ENCODE measurements around the gene GTF2F2. TPM values are rescaled to one million over a fixed set of nuclear protein-coding genes. Genes with fewer than 3 reads are reported as not detected.
A peak's percentile ranks its signal among the peaks of the same experiment; 100 is the strongest.

The GTF2F2 gene, protein sequence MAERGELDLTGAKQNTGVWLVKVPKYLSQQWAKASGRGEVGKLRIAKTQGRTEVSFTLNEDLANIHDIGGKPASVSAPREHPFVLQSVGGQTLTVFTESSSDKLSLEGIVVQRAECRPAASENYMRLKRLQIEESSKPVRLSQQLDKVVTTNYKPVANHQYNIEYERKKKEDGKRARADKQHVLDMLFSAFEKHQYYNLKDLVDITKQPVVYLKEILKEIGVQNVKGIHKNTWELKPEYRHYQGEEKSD
- total RNA-seq (2021) = 27.5 to 33.8 TPM (median 29.7 TPM) in 3 replicates
- percentile 77 among the genes with signal in this experiment for Bru-seq, nascent RNA
- long read RNA-seq, experiment 1, transcript GTF2F2-201 (8 exons, 2,239 nt) = major isoform, 134 of 142 reads
- long read RNA-seq, experiment 1, partial matches to known transcripts = 3 of 142 reads
- long read RNA-seq, experiment 1, other reads (novel, unspliced or antisense) = 5 of 142 reads
- long read RNA-seq, experiment 2, transcript GTF2F2-201 (8 exons, 2,239 nt) = major isoform, 29 of 91 reads
- long read RNA-seq, experiment 2, partial matches to known transcripts = 18 of 91 reads
- long read RNA-seq, experiment 2, other reads (novel, unspliced or antisense) = 44 of 91 reads
- long read RNA-seq, experiment 3, transcript GTF2F2-201 (8 exons, 2,239 nt) = major isoform, 88 of 94 reads
- long read RNA-seq, experiment 3, partial matches to known transcripts = 0 of 94 reads
- long read RNA-seq, experiment 3, other reads (novel, unspliced or antisense) = 6 of 94 reads

DNA sequence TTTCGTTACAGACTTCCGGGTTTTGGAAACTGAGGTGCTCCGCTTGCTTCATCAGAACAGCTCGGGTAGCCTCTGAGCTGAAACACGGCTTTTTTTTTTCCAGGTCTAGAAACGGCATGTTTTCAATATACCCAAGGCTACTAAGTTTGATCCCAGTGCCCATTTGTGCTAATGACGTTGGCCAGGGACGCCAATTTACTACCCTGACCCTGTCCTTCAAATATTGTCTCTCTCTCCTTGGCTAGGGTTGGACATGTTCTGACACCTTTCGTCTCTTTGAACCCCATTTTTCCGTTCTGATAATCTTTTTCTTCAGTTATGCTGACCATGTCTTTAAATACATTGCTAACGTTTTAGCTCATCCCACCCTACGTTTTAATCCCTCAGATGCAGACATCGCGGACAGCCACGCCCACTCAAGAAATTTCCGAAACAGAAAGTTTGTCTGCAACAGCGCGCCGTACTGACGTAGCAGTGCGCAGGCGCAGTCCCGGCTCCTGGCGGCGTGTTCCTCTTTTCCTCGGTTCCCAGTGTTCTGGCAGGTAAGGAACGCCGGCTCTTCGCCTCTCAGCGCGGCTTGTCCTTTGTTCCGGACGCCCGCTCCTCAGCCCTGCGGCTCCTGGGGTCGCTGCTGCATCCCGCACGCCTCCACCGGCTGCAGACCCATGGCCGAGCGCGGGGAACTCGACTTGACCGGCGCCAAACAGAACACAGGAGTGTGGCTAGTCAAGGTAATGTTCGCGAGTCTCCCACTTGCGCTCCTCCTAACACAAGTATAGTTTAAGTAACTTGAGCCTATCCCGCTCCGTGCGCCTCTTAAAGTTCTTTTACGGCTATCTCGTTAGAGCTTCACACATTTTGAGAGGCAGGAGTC lies at the start of gene GTF2F2:
GTF2F2 (plus strand) TSS at position 520 of the 874 bp plus-strand sequence; CDS start at position 666, 146 bp downstream.
- Mint-ChIP-seq H3K36me3 (no peaks in the 10 kb centered on the region), H3K4me3 (no peak within 1 kb of the TSS), H3K9me3 (no peaks in the 10 kb centered on the region), H3K4me1 (no peaks in the 10 kb centered on the region), H3K27me3 (ENCODE audit: low read depth) (no peaks in the 10 kb centered on the region; the same call in 1 of the 2 replicates), H3K27ac (no peak within 1 kb of the TSS)
- POLR2A ChIA-PET = interaction anchor here (0.8 to 1.4 kb wide), 2 partner anchors 11 to 174 kb away, joined by 3 to 6 read pairs; no protein-coding TSS in a partner anchor
- DNase-seq (ENCODE audit: low spot score) = peak; percentile 91
- TF ChIP-seq, protein P1, sequence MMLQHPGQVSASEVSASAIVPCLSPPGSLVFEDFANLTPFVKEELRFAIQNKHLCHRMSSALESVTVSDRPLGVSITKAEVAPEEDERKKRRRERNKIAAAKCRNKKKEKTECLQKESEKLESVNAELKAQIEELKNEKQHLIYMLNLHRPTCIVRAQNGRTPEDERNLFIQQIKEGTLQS (CRISPR knock-in tag; conservative IDR thresholded peaks at IDR 0.05) = no peak
- TF ChIP-seq GABPB1 (CRISPR knock-in tag; IDR thresholded peaks at IDR 0.05) (peak; percentile 38; the same call in 1 of the 2 replicates), CBFB (CRISPR knock-in tag; IDR thresholded peaks at IDR 0.05; ENCODE audit: low read depth) (0 out of 2 replicates have a peak, but pooled peaks have one; percentile 53), ZBTB21 (CRISPR knock-in tag; IDR thresholded peaks at IDR 0.05; ENCODE audit: borderline replicate concordance) (0 out of 2 replicates have a peak, but pooled peaks have one; percentile 70), ARID4B (CRISPR knock-in tag; IDR thresholded peaks at IDR 0.05; ENCODE audit: borderline replicate concordance) (peak; percentile 75; the same call in 1 of the 2 replicates), FOXK1 (CRISPR knock-in tag; IDR thresholded peaks at IDR 0.05) (peak; percentile 70; the same call in 1 of the 2 replicates), ZNF232 (CRISPR knock-in tag; IDR thresholded peaks at IDR 0.05) (peak; percentile 40; the same call in 1 of the 2 replicates), NR1H2 (CRISPR knock-in tag; IDR thresholded peaks at IDR 0.05) (no peak), NFYB (CRISPR knock-in tag; conservative IDR thresholded peaks at IDR 0.05; ENCODE audit: low read depth) (no peak), SMAD3 (CRISPR knock-in tag; IDR thresholded peaks at IDR 0.05; ENCODE audit: borderline replicate concordance) (0 out of 2 replicates have a peak, but pooled peaks have one; percentile 28), ZNF138 (CRISPR knock-in tag; conservative IDR thresholded peaks at IDR 0.05) (0 out of 2 replicates have a peak, but pooled peaks have one; percentile 49), ETV6 (CRISPR knock-in tag; IDR thresholded peaks at IDR 0.05) (peak; percentile 81; the same call in 1 of the 2 replicates), SP1 (CRISPR knock-in tag; conservative IDR thresholded peaks at IDR 0.05) (peak; percentile 81), E2F5 (CRISPR knock-in tag; IDR thresholded peaks at IDR 0.05) (no peak), CREM (CRISPR knock-in tag; IDR thresholded peaks at IDR 0.05) (peak; percentile 89), FOXP1 (CRISPR knock-in tag; IDR thresholded peaks at IDR 0.05; ENCODE audit: borderline replicate concordance) (peak; percentile 65; the same call in 1 of the 2 replicates), TEAD1 (CRISPR knock-in tag; IDR thresholded peaks at IDR 0.05) (peak; percentile 80; the same call in 1 of the 2 replicates)
- TF ChIP-seq, protein P2, sequence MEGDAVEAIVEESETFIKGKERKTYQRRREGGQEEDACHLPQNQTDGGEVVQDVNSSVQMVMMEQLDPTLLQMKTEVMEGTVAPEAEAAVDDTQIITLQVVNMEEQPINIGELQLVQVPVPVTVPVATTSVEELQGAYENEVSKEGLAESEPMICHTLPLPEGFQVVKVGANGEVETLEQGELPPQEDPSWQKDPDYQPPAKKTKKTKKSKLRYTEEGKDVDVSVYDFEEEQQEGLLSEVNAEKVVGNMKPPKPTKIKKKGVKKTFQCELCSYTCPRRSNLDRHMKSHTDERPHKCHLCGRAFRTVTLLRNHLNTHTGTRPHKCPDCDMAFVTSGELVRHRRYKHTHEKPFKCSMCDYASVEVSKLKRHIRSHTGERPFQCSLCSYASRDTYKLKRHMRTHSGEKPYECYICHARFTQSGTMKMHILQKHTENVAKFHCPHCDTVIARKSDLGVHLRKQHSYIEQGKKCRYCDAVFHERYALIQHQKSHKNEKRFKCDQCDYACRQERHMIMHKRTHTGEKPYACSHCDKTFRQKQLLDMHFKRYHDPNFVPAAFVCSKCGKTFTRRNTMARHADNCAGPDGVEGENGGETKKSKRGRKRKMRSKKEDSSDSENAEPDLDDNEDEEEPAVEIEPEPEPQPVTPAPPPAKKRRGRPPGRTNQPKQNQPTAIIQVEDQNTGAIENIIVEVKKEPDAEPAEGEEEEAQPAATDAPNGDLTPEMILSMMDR (IDR thresholded peaks at IDR 0.05) = no peak
- TF ChIP-seq, protein P3, sequence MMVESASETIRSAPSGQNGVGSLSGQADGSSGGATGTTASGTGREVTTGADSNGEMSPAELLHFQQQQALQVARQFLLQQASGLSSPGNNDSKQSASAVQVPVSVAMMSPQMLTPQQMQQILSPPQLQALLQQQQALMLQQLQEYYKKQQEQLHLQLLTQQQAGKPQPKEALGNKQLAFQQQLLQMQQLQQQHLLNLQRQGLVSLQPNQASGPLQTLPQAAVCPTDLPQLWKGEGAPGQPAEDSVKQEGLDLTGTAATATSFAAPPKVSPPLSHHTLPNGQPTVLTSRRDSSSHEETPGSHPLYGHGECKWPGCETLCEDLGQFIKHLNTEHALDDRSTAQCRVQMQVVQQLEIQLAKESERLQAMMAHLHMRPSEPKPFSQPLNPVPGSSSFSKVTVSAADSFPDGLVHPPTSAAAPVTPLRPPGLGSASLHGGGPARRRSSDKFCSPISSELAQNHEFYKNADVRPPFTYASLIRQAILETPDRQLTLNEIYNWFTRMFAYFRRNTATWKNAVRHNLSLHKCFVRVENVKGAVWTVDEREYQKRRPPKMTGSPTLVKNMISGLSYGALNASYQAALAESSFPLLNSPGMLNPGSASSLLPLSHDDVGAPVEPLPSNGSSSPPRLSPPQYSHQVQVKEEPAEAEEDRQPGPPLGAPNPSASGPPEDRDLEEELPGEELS (CRISPR knock-in tag; IDR thresholded peaks at IDR 0.05) = peak; percentile 49; the same call in 1 of the 2 replicates
- TF ChIP-seq, protein P4, sequence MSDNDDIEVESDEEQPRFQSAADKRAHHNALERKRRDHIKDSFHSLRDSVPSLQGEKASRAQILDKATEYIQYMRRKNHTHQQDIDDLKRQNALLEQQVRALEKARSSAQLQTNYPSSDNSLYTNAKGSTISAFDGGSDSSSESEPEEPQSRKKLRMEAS (CRISPR knock-in tag; IDR thresholded peaks at IDR 0.05) = peak; percentile 92
- CTCF ChIA-PET = interaction anchor here (0.7 to 0.9 kb wide), 3 partner anchors 11 to 161 kb away, joined by 3 read pairs; no protein-coding TSS in a partner anchor
- ATAC-seq = peak; percentile 87

Data from WTC11 (cell line).